Cortex of kidney (tissue), 1 donor: ENCODE measurements around the gene LPCAT1.

Experiments used
- DNase-seq: peaks from one replicate; lab custom pipeline; 2025; lab: John Stamatoyannopoulos, UW

Gene LPCAT1

DNA sequence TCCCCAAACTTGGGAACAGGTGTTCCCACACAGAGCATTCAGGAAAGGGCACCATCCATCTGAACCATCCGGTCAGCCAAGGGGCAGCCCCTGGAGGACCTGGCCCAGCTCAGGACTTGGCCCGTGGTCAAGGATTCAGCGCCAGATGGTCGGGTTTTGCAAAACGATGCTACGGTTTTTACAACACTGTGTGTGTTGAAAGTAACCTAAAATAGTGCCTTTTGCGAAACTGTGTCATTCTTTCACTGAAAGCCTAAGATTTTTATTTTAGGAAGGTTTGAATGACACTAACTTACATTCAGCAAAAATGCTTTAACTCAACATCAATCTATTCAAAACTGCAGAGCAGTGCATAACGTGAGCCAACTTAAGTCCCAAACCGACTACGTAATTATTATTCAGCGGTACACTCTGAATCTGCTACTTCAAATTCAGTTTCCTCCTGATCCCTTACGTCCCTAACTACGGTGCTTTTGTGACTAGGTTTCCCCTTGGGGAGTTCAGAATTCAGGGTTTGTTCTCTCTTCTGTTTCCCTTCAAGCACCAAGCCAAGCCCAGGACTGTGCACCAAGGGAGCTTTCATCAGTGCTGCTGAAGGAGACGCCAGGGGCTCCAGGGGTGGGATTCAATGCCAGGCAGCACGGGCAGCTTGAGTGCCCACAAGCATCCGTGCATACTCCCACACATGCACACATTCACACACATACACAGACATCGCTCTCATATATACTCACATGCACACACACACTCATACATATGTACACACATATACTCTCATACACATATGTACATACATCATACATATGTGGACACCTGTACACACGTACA, 25.8 kb downstream of the LPCAT1 start:
- no peak for DNase-seq

GRCh38 chr5:1497242-1497777, 26.4 kb downstream of the LPCAT1 start:
- no peak for DNase-seq

DNA sequence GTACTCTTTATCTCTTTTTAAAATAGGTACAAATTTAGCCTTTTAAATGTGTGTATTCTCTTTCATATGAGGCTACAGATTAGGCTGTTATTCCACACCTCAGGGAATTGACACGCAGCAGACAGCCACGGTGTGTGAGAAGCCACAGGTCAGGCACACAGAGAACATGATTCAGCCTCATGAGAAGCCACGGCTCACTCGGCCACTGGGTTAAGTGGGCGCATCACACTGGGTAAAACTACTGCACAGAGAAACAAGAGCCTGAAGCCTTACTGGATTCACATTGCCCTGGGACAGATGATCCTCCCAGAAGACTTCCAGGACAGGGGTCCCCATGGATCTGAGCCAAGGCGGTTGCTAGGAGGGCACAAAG, 28.2 kb downstream of the LPCAT1 start:
- DNase-seq: no peak

- DNase-seq: no peak
These were observed 28.8 kb downstream of the LPCAT1 start for GRCh38 chr5:1494780-1495524.

GRCh38 chr5:1493941-1494340, 29.8 kb downstream of the LPCAT1 start:
- no peak for DNase-seq

DNA sequence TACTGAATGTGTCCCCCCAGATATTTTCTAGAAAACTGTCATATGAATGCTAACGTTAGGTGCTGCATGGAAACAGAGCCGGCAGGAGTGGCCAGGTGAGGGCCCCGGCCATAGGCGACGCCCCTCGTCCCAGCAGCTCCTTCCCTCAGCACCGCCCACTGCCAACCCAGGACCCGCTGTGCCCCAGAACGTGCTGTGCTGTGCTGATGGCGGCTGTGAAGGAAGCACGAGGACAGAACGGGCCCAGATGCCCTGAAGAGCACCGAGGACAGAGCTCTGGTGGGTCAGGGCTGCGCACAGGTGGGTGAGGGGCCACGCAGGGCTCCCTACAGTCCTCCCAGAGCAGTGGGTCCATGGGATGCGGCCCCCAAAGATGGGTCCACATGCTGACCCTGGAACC, 30.3 kb downstream of the LPCAT1 start:
- DNase-seq: no peak

DNA sequence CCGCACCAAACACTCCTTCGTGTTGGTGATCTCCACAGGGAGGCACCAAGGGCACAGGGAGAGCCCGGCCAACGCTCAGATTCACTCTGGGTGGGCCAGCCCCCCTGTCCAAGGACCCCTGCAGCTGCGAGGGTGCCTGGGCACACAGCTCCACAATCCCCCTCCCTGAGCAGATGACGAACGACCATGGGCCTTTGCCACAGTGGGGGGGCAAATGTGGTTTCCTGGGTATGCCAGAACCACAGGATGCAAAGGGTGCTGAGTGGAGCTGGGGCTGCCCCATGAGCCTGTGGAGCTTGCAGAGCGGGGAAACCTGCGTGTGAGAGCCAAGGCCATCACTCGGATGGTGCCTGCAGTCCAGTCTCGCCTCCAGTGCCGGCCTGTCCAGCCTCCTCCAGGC, 31.0 kb downstream of the LPCAT1 start:
- no peak for DNase-seq

DNA sequence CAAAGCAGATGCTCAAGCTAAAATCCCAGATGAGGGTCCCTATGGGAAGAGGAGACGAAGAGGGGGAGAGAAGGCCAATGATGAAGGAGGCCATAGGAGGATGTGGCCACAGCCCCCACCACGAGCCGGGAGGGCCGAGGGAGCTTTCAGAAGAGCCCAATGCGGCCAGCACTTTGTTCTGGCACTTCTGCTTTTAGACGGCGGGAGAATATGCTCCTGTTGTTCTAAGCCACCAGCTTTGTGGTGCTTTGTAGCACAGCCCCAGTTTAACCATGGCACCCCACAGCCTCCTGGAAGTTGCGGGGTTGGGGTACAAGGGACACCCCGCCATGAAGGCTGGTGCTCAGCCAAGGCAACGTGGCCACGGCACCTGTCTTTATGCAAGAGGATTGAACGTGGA, 33.4 kb downstream of the LPCAT1 start:
- no peak for DNase-seq

GRCh38 chr5:1489754-1490153, 34.0 kb downstream of the LPCAT1 start:
- no peak for DNase-seq

DNA sequence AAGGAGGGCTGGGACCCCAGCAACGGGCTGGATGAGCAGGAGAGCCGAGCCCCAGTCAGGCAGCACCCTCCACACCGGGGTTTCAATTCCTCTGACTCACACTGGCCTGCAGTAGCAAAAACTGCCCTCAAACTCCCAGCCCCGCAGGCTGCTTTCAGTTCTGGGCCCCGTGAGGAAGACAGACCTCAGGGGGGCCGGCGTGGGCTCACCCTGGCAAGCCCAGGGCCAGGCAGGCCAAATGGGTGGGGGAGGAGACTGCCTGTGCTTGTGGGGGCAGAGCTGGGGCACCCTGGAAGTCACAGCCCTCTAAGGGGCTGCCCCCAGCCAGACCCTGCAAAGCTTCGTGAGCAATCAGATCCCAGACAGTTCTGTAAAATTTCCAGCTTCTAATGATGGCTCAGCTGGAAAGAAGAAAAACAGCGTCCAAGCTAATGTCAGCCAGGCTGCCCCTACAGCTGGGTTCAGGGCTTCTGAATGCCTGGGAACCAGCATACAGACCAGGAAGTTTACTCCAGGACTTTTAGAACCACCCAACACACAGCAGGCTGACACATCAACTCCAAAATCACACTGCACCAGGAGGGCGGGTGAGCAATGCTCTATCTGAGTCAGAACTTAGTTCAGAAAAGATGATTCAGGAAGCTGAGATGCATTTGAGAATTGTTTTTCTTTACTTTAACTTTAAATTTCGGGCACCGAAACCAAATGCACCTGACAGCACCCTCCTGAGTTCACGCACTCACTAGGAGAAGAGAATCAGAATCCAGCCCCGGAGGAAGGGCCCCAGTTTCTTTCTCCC, 34.7 kb downstream of the LPCAT1 start:
- no peak for DNase-seq

DNA sequence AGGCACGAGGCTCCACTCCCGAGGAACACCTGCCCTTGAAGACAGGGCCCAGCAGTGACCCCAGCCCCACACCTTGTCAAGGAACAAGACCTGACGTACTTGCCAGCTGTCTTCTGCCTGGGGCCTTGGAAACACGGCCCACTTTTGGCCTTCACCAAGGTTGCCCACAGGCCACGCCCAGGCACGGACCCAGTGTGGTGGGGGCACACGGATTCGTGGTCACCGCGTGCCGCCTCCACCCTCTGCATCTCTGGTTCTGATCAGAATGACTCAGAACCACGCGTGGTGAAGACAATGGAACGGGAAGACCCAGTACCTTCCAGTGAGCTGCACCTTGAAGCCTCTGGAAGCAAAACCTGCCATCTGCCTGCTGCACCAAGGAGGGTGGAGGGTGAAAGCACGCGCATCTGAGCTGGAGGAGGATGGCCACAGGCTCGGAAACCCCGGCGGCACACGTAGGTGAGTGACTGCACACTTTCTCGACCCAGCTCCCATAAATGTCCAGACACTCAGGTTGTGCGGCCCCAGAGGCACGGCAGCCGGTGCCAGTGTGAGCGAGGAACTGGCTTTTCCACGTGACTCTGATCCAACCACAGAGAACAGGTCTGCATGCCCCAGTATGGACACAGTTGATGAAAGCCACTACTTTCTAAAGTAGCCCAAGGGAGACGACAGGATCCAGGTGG, 36.5 kb downstream of the LPCAT1 start:
- no peak for DNase-seq

GRCh38 chr5:1486271-1486670, 37.5 kb downstream of the LPCAT1 start:
- no peak for DNase-seq

- no peak for DNase-seq
These were observed 38.1 kb downstream of the LPCAT1 start for GRCh38 chr5:1485579-1486118.

GRCh38 chr5:1484730-1485578, 38.8 kb downstream of the LPCAT1 start:
- DNase-seq: no peak

- no peak for DNase-seq
These were observed 39.7 kb downstream of the LPCAT1 start for GRCh38 chr5:1483856-1484729.

GRCh38 chr5:1483064-1483463, 40.7 kb downstream of the LPCAT1 start:
- no peak for DNase-seq

GRCh38 chr5:1481959-1482331, 41.8 kb downstream of the LPCAT1 start:
- no peak for DNase-seq

- no peak for DNase-seq
These were observed 42.3 kb downstream of the LPCAT1 start for GRCh38 chr5:1481266-1481958.

GRCh38 chr5:1480806-1481205, 43.0 kb downstream of the LPCAT1 start:
- DNase-seq: no peak
